K562 (cell line): ENCODE results near the gene GGTLC2.

Experiments
- CBX2 ChIP-seq: fragments of 200-600 bp; sonication (generic); IDR thresholded peaks from one replicate; pipeline ENCODE4 v1.6.1; 2012; ENCODE audit warnings: mild to moderate bottlenecking, low read length, inconsistent platforms; ENCODE audit not compliant: insufficient read depth, poor library complexity, severe bottlenecking
- CREB5 ChIP-seq: fragments of 250-450 bp; sonication (Bioruptor Pico); IDR thresholded peaks from 2 replicates; pipeline ENCODE4 v1.5.0; 2020; ENCODE audit warnings: mild to moderate bottlenecking
- DIDO1 ChIP-seq: fragments of 450-650 bp; IDR thresholded peaks from 2 replicates; pipeline ENCODE4 v1.6.1; 2016; ENCODE audit warnings: low read depth, missing biosample characterization, missing genetic modification characterization
- HDAC6 ChIP-seq: IDR thresholded peaks from 2 replicates; pipeline ENCODE4 v1.6.1; 2012; ENCODE audit warnings: low read depth, mild to moderate bottlenecking, control low read depth, inconsistent platforms, low read length, moderate library complexity
- JUND ChIP-seq, 2 experiments: IDR thresholded peaks; 2 replicates in 1 of 2; 3 replicates in 1 of 2; pipeline ENCODE4 v1.6.1; 2011; ENCODE audit warnings: borderline replicate concordance in 2 of 2, low read depth in 2 of 2, low read length in 2 of 2, improper control_type of control experiment in 1 of 2, missing biosample characterization in 1 of 2, missing genetic modification characterization in 1 of 2, missing genetic modification reagents in 1 of 2
- MEF2A ChIP-seq: IDR thresholded peaks from 2 replicates; pipeline ENCODE4 v1.6.1; 2011; ENCODE audit warnings: low read depth, mild to moderate bottlenecking, low read length, moderate library complexity; ENCODE audit not compliant: control insufficient read depth
- MTA1 ChIP-seq: fragments of 450-650 bp; IDR thresholded peaks from 2 replicates; pipeline ENCODE4 v1.6.1; 2017; ENCODE audit warnings: borderline replicate concordance
- POLR2A ChIP-seq: fragments of 450-650 bp; conservative IDR thresholded peaks from 2 replicates; pipeline ENCODE4 v1.6.1; 2016
- USF2 ChIP-seq: sonication (generic); formaldehyde crosslinking; IDR thresholded peaks from 2 replicates; pipeline ENCODE4 v1.5.0; 2020; ENCODE audit warnings: missing genetic modification reagents
- ZNF77 ChIP-seq: fragments of 250-450 bp; sonication (Bioruptor Pico); IDR thresholded peaks from 2 replicates; pipeline ENCODE4 v1.5.0; 2020

DNA sequence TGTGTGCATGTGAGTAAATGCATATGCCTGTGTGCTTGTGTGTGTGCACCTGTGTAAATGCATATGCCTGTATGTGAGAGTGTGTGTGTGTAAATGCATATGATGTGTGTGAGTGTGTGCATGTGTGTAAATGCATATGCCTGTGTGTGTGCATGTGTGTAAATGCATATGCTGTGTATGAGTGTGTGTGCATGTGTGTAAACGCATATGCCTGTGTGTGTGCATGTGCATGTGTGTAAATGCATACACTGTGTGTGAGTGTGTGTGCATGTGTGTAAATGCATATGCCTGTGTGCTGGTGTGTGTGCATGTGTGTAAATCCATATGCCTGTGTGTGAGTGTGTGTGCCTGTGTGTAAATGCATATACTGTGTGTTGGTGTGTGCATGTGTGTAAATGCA, 37.8 kb downstream of the GGTLC2 start:
- no peak for TF ChIP-seq CREB5 (CRISPR knock-in tag)
- no peak for TF ChIP-seq POLR2A
- no peak for TF ChIP-seq JUND (IDR thresholded peaks at IDR 0.05; ENCODE audit: borderline replicate concordance, low read depth, low read length)
- no peak for TF ChIP-seq JUND (tag; IDR thresholded peaks at IDR 0.05; ENCODE audit: borderline replicate concordance, low read depth, low read length)
- no peak for TF ChIP-seq CBX2
- no peak for TF ChIP-seq DIDO1
- no peak for TF ChIP-seq ZNF77
- no peak for TF ChIP-seq HDAC6
- no peak for TF ChIP-seq MEF2A
- TF ChIP-seq MTA1: no peak
- TF ChIP-seq USF2 (CRISPR knock-in tag): no peak
